ENCODE measurements around the gene PTPRD. TPM values are rescaled to one million over a fixed set of nuclear protein-coding genes. Genes with fewer than 3 reads are reported as not detected.

PTPRD gene
- total and polyA plus RNA-seq, 2 experiments from 2014 or later, result 11.5 to 58.0 TPM

DNA sequence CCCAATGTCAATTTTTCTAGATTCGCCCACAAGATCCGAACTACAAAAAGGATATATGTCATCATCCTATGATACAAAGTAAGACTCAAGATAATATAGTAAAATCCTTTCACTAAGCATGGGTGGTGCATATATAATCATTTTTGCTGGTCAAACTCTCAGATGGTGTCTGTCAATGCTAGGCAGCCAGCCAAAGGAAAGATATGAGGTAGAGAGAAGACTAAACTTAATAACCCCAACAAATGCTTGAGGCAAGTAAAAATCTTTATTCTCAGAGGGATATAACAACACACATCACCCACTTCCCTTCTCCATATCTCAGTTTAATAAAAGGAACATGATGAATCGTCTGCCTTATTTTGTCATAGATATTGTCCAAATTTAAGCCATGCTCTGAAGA is 1972.0 kb downstream of the PTPRD start (continued):
- TF ChIP-seq, protein P1, sequence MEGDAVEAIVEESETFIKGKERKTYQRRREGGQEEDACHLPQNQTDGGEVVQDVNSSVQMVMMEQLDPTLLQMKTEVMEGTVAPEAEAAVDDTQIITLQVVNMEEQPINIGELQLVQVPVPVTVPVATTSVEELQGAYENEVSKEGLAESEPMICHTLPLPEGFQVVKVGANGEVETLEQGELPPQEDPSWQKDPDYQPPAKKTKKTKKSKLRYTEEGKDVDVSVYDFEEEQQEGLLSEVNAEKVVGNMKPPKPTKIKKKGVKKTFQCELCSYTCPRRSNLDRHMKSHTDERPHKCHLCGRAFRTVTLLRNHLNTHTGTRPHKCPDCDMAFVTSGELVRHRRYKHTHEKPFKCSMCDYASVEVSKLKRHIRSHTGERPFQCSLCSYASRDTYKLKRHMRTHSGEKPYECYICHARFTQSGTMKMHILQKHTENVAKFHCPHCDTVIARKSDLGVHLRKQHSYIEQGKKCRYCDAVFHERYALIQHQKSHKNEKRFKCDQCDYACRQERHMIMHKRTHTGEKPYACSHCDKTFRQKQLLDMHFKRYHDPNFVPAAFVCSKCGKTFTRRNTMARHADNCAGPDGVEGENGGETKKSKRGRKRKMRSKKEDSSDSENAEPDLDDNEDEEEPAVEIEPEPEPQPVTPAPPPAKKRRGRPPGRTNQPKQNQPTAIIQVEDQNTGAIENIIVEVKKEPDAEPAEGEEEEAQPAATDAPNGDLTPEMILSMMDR (conservative IDR thresholded peaks at IDR 0.05; ENCODE audit: low read depth in 2 of 2), result no peak
- TF ChIP-seq, protein P2, sequence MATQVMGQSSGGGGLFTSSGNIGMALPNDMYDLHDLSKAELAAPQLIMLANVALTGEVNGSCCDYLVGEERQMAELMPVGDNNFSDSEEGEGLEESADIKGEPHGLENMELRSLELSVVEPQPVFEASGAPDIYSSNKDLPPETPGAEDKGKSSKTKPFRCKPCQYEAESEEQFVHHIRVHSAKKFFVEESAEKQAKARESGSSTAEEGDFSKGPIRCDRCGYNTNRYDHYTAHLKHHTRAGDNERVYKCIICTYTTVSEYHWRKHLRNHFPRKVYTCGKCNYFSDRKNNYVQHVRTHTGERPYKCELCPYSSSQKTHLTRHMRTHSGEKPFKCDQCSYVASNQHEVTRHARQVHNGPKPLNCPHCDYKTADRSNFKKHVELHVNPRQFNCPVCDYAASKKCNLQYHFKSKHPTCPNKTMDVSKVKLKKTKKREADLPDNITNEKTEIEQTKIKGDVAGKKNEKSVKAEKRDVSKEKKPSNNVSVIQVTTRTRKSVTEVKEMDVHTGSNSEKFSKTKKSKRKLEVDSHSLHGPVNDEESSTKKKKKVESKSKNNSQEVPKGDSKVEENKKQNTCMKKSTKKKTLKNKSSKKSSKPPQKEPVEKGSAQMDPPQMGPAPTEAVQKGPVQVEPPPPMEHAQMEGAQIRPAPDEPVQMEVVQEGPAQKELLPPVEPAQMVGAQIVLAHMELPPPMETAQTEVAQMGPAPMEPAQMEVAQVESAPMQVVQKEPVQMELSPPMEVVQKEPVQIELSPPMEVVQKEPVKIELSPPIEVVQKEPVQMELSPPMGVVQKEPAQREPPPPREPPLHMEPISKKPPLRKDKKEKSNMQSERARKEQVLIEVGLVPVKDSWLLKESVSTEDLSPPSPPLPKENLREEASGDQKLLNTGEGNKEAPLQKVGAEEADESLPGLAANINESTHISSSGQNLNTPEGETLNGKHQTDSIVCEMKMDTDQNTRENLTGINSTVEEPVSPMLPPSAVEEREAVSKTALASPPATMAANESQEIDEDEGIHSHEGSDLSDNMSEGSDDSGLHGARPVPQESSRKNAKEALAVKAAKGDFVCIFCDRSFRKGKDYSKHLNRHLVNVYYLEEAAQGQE (IDR thresholded peaks at IDR 0.05; ENCODE audit: unreplicated experiment), result no peak
- TF ChIP-seq ZNF331 (CRISPR knock-in tag; IDR thresholded peaks at IDR 0.05; ENCODE audit: low read depth), result no peak
- no peak for TF ChIP-seq NANOG (IDR thresholded peaks at IDR 0.05; ENCODE audit: borderline replicate concordance)
- TF ChIP-seq ZNF114 (CRISPR knock-in tag; IDR thresholded peaks at IDR 0.05), result no peak

DNA sequence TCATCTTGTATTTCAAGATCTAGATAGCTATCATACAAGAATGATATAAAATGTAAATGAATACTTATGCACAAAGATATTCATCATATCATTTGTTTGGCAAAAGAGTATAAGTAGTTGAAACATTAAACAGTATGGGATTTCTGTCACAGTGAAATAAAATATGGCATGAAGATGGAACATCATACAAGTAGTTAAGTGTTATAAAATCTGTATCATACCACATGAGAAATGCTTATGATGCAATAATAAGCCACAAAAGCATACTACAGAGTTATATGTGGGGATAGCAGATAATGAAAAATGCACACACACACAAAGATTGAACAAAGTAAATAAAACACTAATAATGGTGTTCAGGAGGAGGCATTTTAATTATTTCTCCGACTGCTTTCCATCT is 1975.2 kb downstream of the PTPRD start:
- Mint-ChIP-seq H3K27ac (no peak overlapping the region), H3K4me3 (no peak overlapping the region), H3K27me3 (ENCODE audit: insufficient read depth, low read depth, poor library complexity) (peaks cover 3% of the 10 kb centered on the region), H3K9me3 (no peaks in the 10 kb centered on the region), H3K4me1 (peaks cover 8% of the 10 kb centered on the region; the same call in 2 of the 3 replicates), H3K36me3 (ENCODE audit: low read depth) (no peaks in the 10 kb centered on the region)
- Histone ChIP-seq H3F3A (replicated peaks; ENCODE audit: low read depth) (no peaks in the 10 kb centered on the region), H3K4me2 (no peak overlapping the region), H3K4me3 (no peak overlapping the region), H3K4me1 (ENCODE audit: insufficient read depth) (peaks cover 10% of the 10 kb centered on the region), H3K27me3 (ENCODE audit: insufficient read depth) (no peaks in the 10 kb centered on the region), H4K20me1 (replicated peaks; ENCODE audit: insufficient read depth) (no peaks in the 10 kb centered on the region), H3K27ac (ENCODE audit: low read depth) (no peak overlapping the region), H3K36me3 (ENCODE audit: insufficient read depth) (no peaks in the 10 kb centered on the region), H2AFZ (no peak overlapping the region), H3K79me2 (replicated peaks; ENCODE audit: insufficient read depth) (0 out of 2 replicates have a peak, but pooled peaks cover 4% of the 10 kb centered on the region), H3K9me2 (ENCODE audit: insufficient read depth) (peaks cover 3% of the 10 kb centered on the region; the same call in 1 of the 2 replicates)
- DNase-seq (ENCODE audit: low spot score) (no peak), ATAC-seq (no peak)
- TF ChIP-seq, protein P2 (IDR thresholded peaks at IDR 0.05; ENCODE audit: unreplicated experiment), result no peak
- TF ChIP-seq EZH2phosphoT487 (IDR thresholded peaks at IDR 0.05; ENCODE audit: unreplicated experiment) (no peak), ZNF114 (CRISPR knock-in tag; IDR thresholded peaks at IDR 0.05) (no peak), CREB1 (CRISPR knock-in tag; IDR thresholded peaks at IDR 0.05; ENCODE audit: low read depth) (no peak), JUNB (IDR thresholded peaks at IDR 0.05; ENCODE audit: unreplicated experiment) (no peak), EZH2 (IDR thresholded peaks at IDR 0.05; ENCODE audit: low read depth, unreplicated experiment) (no peak), STAT1 (IDR thresholded peaks at IDR 0.05; ENCODE audit: unreplicated experiment) (no peak), ZNF331 (CRISPR knock-in tag; IDR thresholded peaks at IDR 0.05; ENCODE audit: low read depth) (no peak), NANOG (IDR thresholded peaks at IDR 0.05; ENCODE audit: borderline replicate concordance) (no peak), POLR2AphosphoS5 (IDR thresholded peaks at IDR 0.05; ENCODE audit: low read depth) (no peak)
